Middle frontal gyrus (tissue), 1 donor: ENCODE results near the gene RTN4.
"Not testable (repeated sequence)": the region's sequence is repeated elsewhere in the genome, so short reads cannot be mapped to it uniquely, and the experiment has no call there.

Experiments
- DNase-seq: peaks from one replicate; pipeline ENCODE4 v3.0.0-alpha.2; 2015; ENCODE audit warnings: low spot score; ENCODE audit errors: extremely low spot score

The RTN4 gene

GRCh38 chr2:55011831-55012671 is 38.2 kb downstream of the RTN4 start:
- no peak for DNase-seq

- DNase-seq, result no peak
Measured at GRCh38 chr2:55010915-55011314, 39.3 kb downstream of the RTN4 start.

GRCh38 chr2:55010149-55010591 is 40.1 kb downstream of the RTN4 start:
- peak; percentile 51 for DNase-seq

GRCh38 chr2:55009277-55010060 is 40.8 kb downstream of the RTN4 start:
- DNase-seq, result no peak

GRCh38 chr2:55006306-55006705 is 43.9 kb downstream of the RTN4 start:
- no peak for DNase-seq

- DNase-seq, result no peak
Measured at GRCh38 chr2:55003706-55004639, 46.3 kb downstream of the RTN4 start.

- no peak for DNase-seq
Measured at GRCh38 chr2:55001716-55002115, 48.5 kb downstream of the RTN4 start.

- DNase-seq, result no peak
Measured at GRCh38 chr2:55000341-55000740, 49.9 kb downstream of the RTN4 start.

GRCh38 chr2:54999182-54999581 is 51.1 kb downstream of the RTN4 start:
- DNase-seq, result no peak

- no peak for DNase-seq
Measured at GRCh38 chr2:54997826-54998225, 52.4 kb downstream of the RTN4 start.

GRCh38 chr2:54995553-54995952 is 54.7 kb downstream of the RTN4 start:
- no peak for DNase-seq

- DNase-seq, result not testable (repeated sequence)
Measured at GRCh38 chr2:54990694-54991093, 59.6 kb downstream of the RTN4 start.

GRCh38 chr2:54988612-54989011 is 61.6 kb downstream of the RTN4 start:
- no peak for DNase-seq

GRCh38 chr2:54986264-54986663 is 64.0 kb downstream of the RTN4 start:
- no peak for DNase-seq

GRCh38 chr2:54984476-54984875 is 65.8 kb downstream of the RTN4 start:
- DNase-seq, result no peak

GRCh38 chr2:54983345-54984220 is 66.7 kb downstream of the RTN4 start:
- DNase-seq, result no peak

GRCh38 chr2:54981385-54981784 is 68.9 kb downstream of the RTN4 start:
- no peak for DNase-seq

GRCh38 chr2:54979321-54980044 is 70.8 kb downstream of the RTN4 start:
- no peak for DNase-seq

- no peak for DNase-seq
Measured at GRCh38 chr2:54977149-54977548, 73.1 kb downstream of the RTN4 start.
